HG02981 (cell line): Measurements from ENCODE around the gene PCNX4.

Source experiments
- ATAC-seq: cut with Tn5 transposase; IDR thresholded peaks from one replicate; pipeline ENCODE4 v1.9.1; 2021; ENCODE audit warnings: mild to moderate bottlenecking, moderate library complexity; ENCODE audit not compliant: unreplicated experiment

PCNX4 gene

GRCh38 chr14:60101786-60102185 lies 10.1 kb downstream of the PCNX4 start:
- no peak for ATAC-seq

GRCh38 chr14:60102389-60102788 lies 10.7 kb downstream of the PCNX4 start:
- no peak for ATAC-seq

GRCh38 chr14:60106339-60106738 lies 14.6 kb downstream of the PCNX4 start:
- ATAC-seq, result no peak

DNA sequence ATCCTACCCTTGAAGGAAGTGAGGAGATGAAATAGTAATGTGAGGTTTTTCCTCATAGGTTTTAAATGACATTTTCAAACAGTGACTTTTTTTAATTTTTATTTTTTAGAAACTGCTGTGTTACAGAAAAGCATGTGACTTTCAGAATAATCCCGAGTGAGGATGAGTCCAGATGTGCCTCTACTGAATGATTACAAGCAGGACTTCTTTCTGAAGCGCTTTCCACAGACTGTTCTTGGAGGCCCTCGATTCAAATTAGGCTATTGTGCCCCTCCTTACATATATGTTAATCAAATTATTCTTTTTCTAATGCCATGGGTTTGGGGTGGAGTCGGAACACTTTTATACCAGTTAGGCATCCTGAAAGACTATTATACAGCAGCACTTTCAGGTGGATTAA lies 15.8 kb downstream of the PCNX4 start:
- no peak for ATAC-seq

GRCh38 chr14:60111732-60112131 lies 20.0 kb downstream of the PCNX4 start:
- no peak for ATAC-seq

DNA sequence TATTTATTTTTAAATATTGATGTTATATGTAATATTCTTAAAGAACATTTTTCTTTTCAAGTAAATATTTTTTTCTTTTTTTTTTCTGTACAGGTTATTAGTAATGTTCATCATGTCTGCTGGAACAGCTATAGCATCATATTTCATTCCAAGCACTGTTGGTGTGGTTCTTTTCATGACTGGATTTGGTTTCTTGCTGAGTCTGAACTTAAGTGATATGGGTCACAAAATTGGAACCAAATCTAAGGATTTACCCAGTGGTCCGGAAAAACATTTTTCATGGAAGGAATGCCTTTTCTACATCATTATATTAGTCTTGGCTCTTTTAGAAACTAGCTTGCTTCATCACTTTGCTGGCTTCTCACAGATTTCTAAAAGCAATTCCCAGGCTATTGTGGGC lies 23.2 kb downstream of the PCNX4 start:
- no peak for ATAC-seq

DNA sequence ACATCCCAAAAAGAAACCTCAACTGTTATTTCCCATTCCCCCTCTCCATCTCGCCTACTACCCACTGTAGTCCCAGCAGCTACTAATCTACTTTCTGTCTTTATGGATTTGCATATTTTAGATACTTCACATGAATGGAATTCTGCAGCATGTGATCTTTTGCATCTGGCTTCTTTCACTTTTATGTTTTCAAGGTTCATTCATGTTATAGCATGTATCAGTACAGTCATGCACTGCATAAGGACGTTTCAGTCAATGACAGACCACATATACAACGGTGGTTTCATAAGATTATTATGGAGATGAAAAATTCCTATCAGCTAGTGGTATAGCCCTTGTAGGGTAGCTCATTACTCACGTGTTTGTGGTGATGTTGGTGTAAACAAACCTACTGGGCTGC lies 24.5 kb downstream of the PCNX4 start:
- no peak for ATAC-seq

DNA sequence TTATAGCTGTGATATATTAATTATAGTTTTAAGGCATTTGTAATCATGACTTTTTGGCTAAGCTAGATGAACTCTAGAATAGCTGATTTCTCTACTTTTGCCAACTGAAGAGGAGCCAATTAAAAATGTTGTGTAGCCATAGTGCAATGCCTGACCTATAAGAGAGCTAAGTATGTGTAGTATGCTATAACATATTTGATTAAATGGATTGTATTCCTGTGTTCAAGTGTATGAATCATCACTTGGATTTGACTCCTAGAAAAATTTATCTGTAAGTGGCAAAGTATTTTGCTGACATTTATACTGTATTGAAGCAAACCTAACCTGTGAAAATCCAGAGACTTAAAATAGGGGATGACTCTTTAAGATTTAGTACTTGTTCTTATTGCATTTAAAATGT lies 34.2 kb downstream of the PCNX4 start:
- ATAC-seq, result no peak

DNA sequence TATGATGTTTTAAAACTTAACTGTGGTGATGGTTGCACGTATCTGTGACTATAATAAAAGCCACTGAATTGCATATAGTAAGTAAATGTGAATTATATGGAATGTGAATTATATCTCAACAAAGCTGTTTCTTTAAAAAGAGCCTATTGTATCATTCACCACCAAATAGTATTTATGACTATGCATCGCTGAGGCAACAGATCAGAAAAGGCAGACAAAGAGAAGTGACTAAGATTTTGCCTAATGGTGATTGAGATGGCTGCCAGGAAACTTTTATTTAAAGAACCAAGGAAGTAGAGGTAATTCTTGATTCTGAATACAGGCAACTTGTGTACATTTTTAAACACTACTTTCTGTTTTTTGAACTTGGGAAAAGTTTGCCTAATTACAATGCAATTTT lies 41.8 kb downstream of the PCNX4 start:
- ATAC-seq, result no peak

GRCh38 chr14:60134702-60135101 lies 43.0 kb downstream of the PCNX4 start:
- ATAC-seq, result no peak

- ATAC-seq, result peak; percentile 92
Measured at GRCh38 chr14:60151715-60152114, 60.0 kb downstream of the PCNX4 start.

DNA sequence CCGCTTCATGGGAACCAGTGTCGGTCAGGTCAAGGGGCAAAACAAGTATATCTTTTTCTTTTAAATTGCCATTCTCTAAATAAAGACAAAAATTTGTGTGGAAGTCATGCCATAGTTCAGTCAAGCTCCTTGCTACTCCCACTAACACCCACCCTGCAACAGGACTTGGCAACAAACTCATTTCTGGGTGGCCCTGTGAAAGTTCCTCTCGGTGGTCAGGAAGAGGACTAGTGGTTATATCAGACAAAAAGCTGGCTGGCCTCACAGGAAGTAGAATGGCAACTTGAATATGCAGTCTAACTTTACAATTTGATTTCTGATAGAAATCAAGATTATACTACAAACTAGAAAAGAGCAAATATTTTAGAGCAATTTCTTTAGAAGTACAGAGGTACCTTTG lies 62.3 kb downstream of the PCNX4 start:
- ATAC-seq, result no peak

DNA sequence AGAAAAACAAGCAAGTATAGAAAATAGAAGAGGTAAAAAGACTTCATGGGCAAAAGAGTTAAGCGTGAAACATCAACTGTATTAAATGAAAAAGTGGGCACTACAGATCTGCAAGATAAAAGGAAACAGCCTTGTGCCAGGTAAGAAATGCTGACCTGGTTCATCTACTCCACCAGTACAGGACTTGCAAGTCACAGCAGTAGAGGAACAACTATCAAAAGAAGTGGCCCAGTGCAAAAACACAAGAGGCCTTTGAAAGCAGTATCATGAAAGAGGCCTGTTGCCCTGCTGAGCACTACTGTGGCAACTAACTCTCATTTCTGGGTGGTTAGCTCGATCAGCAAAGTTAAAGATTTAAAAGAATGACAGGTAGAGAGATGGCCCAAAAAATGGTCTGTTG lies 62.9 kb downstream of the PCNX4 start:
- no peak for ATAC-seq

GRCh38 chr14:60160422-60160821 lies 68.7 kb downstream of the PCNX4 start:
- no peak for ATAC-seq

- ATAC-seq, result no peak
Measured at GRCh38 chr14:60161196-60162107, 69.7 kb downstream of the PCNX4 start.

DNA sequence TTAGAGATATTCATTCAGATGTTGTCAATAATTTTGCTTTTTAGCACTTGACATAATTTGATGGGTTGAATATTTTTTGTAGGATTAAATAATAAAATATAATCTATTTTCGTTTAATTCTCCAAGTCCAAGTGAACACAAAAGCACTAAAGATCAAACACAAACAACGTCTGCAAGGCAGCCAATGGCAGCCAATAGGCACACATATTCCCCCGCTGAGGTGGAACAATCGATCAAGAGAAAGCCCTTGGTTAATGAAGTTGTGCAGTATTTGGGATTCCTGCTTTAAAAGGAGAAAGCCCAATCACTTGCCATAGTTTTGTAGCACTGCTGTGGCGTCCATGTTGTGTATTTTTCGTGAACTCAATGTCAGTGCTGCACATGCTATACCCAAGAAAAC lies 72.0 kb downstream of the PCNX4 start:
- ATAC-seq, result no peak

GRCh38 chr14:60164404-60164711 lies 72.6 kb downstream of the PCNX4 start:
- no peak for ATAC-seq

- peak; percentile 87 for ATAC-seq
Measured at GRCh38 chr14:60164712-60165546, 73.2 kb downstream of the PCNX4 start, which contains the start of gene DHRS7. Gene DHRS7 (minus strand): TSS chr14:60165398. CDS start chr14:60165309, 89 bp downstream.

- no peak for ATAC-seq
Measured at GRCh38 chr14:60165547-60165876, 73.8 kb downstream of the PCNX4 start.

GRCh38 chr14:60166142-60166541 lies 74.4 kb downstream of the PCNX4 start:
- no peak for ATAC-seq

DNA sequence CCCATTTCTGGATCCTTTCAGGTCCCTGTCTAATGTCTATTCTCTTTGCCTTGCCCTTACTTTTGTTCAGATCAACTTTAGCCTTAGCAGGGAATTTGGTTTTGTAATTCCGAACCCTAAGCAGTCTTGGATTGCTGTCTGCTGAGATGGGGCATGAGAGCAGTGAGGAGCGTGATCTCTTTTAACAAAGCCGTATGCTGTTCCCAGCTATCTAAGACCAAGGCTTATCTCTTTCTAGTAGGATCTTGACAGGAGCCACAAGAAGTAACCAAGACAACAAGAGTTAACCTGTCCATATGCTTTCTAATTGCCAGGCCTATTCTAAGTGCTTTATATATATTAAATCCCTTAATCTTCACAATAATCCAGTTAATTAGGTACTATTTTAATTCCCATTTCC lies 78.0 kb downstream of the PCNX4 start:
- no peak for ATAC-seq

- no peak for ATAC-seq
Measured at GRCh38 chr14:60170948-60171347, 79.2 kb downstream of the PCNX4 start.
